Smooth muscle cell (in vitro differentiated cells): ENCODE results near the gene TRIM10. TPM values are rescaled to one million over a fixed set of nuclear protein-coding genes. Genes with fewer than 3 reads are reported as not detected.

Experiments
- DNase-seq: peaks from one replicate; lab custom pipeline; 2025; ENCODE audit not compliant: unreplicated experiment; lab: John Stamatoyannopoulos, UW
- H2AFZ ChIP-seq: fragments of 200-600 bp; sonication (generic); 2 replicates; pipeline ENCODE4 v1.6.0; 2016; ENCODE audit warnings: antibody characterized with exemption, low read depth, mild to moderate bottlenecking
- H3F3A ChIP-seq: fragments of 200-600 bp; sonication (generic); 2 replicates; pipeline ENCODE4 v1.6.0; 2017; ENCODE audit warnings: antibody characterized with exemption, low read depth
- H3K27ac ChIP-seq: fragments of 200-600 bp; sonication (generic); 2 replicates; pipeline ENCODE4 v1.5.1; 2016; ENCODE audit warnings: low read depth, mild to moderate bottlenecking
- H3K27me3 ChIP-seq: fragments of 200-600 bp; sonication (generic); 2 replicates; pipeline ENCODE4 v1.6.1; 2016; ENCODE audit warnings: low read depth, mild to moderate bottlenecking
- H3K36me3 ChIP-seq: fragments of 200-600 bp; sonication (generic); 2 replicates; pipeline ENCODE4 v1.5.1; 2016; ENCODE audit warnings: low read depth
- H3K4me1 ChIP-seq: fragments of 200-600 bp; sonication (generic); 2 replicates; pipeline ENCODE4 v1.5.1; 2016; ENCODE audit warnings: low read depth
- H3K4me2 ChIP-seq: fragments of 200-600 bp; sonication (generic); 2 replicates; pipeline ENCODE4 v1.6.0; 2016; ENCODE audit warnings: mild to moderate bottlenecking
- H3K4me3 ChIP-seq: fragments of 200-600 bp; sonication (generic); 2 replicates; pipeline ENCODE4 v1.5.1; 2016; ENCODE audit warnings: mild to moderate bottlenecking
- H3K79me2 ChIP-seq: fragments of 200-600 bp; sonication (generic); 2 replicates; pipeline ENCODE4 v1.6.0; 2016; ENCODE audit warnings: low read depth, mild to moderate bottlenecking
- H3K9ac ChIP-seq: fragments of 200-600 bp; sonication (generic); 2 replicates; pipeline ENCODE4 v1.6.0; 2016; ENCODE audit warnings: low read depth
- H3K9me3 ChIP-seq: fragments of 200-600 bp; sonication (generic); replicated peaks from 2 replicates; pipeline ENCODE4 v1.5.1; 2016; ENCODE audit warnings: low read depth
- H4K20me1 ChIP-seq: fragments of 200-600 bp; sonication (generic); 2 replicates; pipeline ENCODE4 v1.6.0; 2016; ENCODE audit warnings: low read depth
- CTCF ChIP-seq: fragments of 200-600 bp; sonication (generic); IDR thresholded peaks from 2 replicates; pipeline ENCODE4 v1.5.1; 2017; ENCODE audit warnings: borderline replicate concordance, mild to moderate bottlenecking, antibody characterized with exemption; ENCODE audit not compliant: insufficient read depth, poor library complexity, severe bottlenecking
- WGBS: methylation state at CpG from one replicate; pipeline ENCODE4 v1.1.7; 2016; ENCODE audit warnings: low lambda C conversion rate; 5-methylcytosine and 5-hydroxymethylcytosine counted together
- polyA plus RNA-seq: library from polyadenylated mRNA; unstranded; fragments of >200 nt; fragmentation: Nextera tagmentation; extraction: Ambion mirVana; gene quantifications from 2 replicates; pipeline ENCODE4 v1.2.1, GENCODE V29; 2016
- total RNA-seq: library from RNA; depleted of rRNA; stranded (reverse); fragments of >200 nt; gene quantifications from 2 replicates; pipeline ENCODE4 v1.2.3, GENCODE V29; 2014

Gene TRIM10
- total and polyA plus RNA-seq, 2 experiments from 2014 or later: not detected

- no peak for DNase-seq
- no peaks in the 10 kb centered on the region for H3K36me3 ChIP-seq
- no peak overlapping the region for H3K4me2 ChIP-seq
- no peak for TF ChIP-seq CTCF
- WGBS: 86% methylated on average over 2 of the region's 2 CpGs
- no peaks in the 10 kb centered on the region for H3K4me1 ChIP-seq
- H3F3A ChIP-seq: no peaks in the 10 kb centered on the region
- no peak overlapping the region for H3K9ac ChIP-seq
- H3K79me2 ChIP-seq: no peaks in the 10 kb centered on the region
- H3K9me3 ChIP-seq: no peaks in the 10 kb centered on the region
- H3K4me3 ChIP-seq: no peak overlapping the region
- no peak overlapping the region for H3K27ac ChIP-seq
- H3K27me3 ChIP-seq: peaks cover 41% of the 10 kb centered on the region
- no peaks in the 10 kb centered on the region for H4K20me1 ChIP-seq
- H2AFZ ChIP-seq: no peak overlapping the region
Observed at GRCh38 chr6:30157999-30158398, 3.0 kb downstream of the TRIM10 start.

GRCh38 chr6:30157581-30157980 is 3.4 kb downstream of the TRIM10 start:
- Histone ChIP-seq H3K9me3 (no peaks in the 10 kb centered on the region), H3K27me3 (peaks cover 41% of the 10 kb centered on the region), H3K4me2 (no peak overlapping the region), H3K79me2 (no peaks in the 10 kb centered on the region), H3K4me1 (no peaks in the 10 kb centered on the region), H4K20me1 (no peaks in the 10 kb centered on the region), H3K9ac (no peak overlapping the region), H3K4me3 (no peak overlapping the region), H3F3A (no peaks in the 10 kb centered on the region), H2AFZ (no peak overlapping the region), H3K36me3 (no peaks in the 10 kb centered on the region), H3K27ac (no peak overlapping the region)
- no peak for DNase-seq
- TF ChIP-seq CTCF: no peak

GRCh38 chr6:30156774-30157173 is 4.2 kb downstream of the TRIM10 start:
- no peaks in the 10 kb centered on the region for H3K4me1 ChIP-seq
- H4K20me1 ChIP-seq: no peaks in the 10 kb centered on the region
- H3K27ac ChIP-seq: no peak overlapping the region
- WGBS: 91% methylated on average over 9 of the region's 9 CpGs
- no peaks in the 10 kb centered on the region for H3K9me3 ChIP-seq
- no peak for DNase-seq
- no peaks in the 10 kb centered on the region for H3F3A ChIP-seq
- H3K79me2 ChIP-seq: no peaks in the 10 kb centered on the region
- H3K27me3 ChIP-seq: peaks cover 41% of the 10 kb centered on the region
- no peak overlapping the region for H2AFZ ChIP-seq
- no peak overlapping the region for H3K4me3 ChIP-seq
- no peak overlapping the region for H3K9ac ChIP-seq
- TF ChIP-seq CTCF: no peak
- H3K36me3 ChIP-seq: no peaks in the 10 kb centered on the region
- no peak overlapping the region for H3K4me2 ChIP-seq

- 57% methylated on average over 4 of the region's 4 CpGs for WGBS
- Histone ChIP-seq H3F3A (no peaks in the 10 kb centered on the region), H3K4me2 (no peak overlapping the region), H2AFZ (no peak overlapping the region), H4K20me1 (no peaks in the 10 kb centered on the region), H3K9ac (no peak overlapping the region), H3K36me3 (no peaks in the 10 kb centered on the region), H3K9me3 (no peaks in the 10 kb centered on the region), H3K27ac (no peak overlapping the region), H3K4me3 (no peak overlapping the region), H3K79me2 (no peaks in the 10 kb centered on the region), H3K27me3 (peaks cover 46% of the 10 kb centered on the region), H3K4me1 (no peaks in the 10 kb centered on the region)
- no peak for DNase-seq
- TF ChIP-seq CTCF: no peak
Observed at GRCh38 chr6:30156262-30156599, 4.8 kb downstream of the TRIM10 start.
